NCI-H524 treated with DMSO at 0.1 percent for 48 hours (cell line): ENCODE measurements around the gene CAPN1.
"Not testable (repeated sequence)": the region's sequence is repeated elsewhere in the genome, so short reads cannot be mapped to it uniquely, and the experiment has no call there.

Source experiments
- DNase-seq: peaks from one replicate; lab custom pipeline; 2025; lab: John Stamatoyannopoulos, UW

The CAPN1 gene

GRCh38 chr11:65160643-65161042 is 21.1 kb upstream of the CAPN1 start:
- DNase-seq = no peak

- no peak for DNase-seq
Measured at GRCh38 chr11:65163684-65164083, 18.0 kb upstream of the CAPN1 start.

GRCh38 chr11:65165410-65166317 is 16.1 kb upstream of the CAPN1 start:
- no peak for DNase-seq

GRCh38 chr11:65166893-65167292 is 14.8 kb upstream of the CAPN1 start:
- no peak for DNase-seq

GRCh38 chr11:65167656-65168055 is 14.1 kb upstream of the CAPN1 start:
- DNase-seq = no peak

- no peak for DNase-seq
Measured at GRCh38 chr11:65169164-65169641, 12.5 kb upstream of the CAPN1 start.

- no peak for DNase-seq
Measured at GRCh38 chr11:65170058-65170534, 11.6 kb upstream of the CAPN1 start, which contains the start of gene SPDYC. Gene SPDYC (plus strand): TSS chr11:65170233. CDS start chr11:65171358, 1,125 bp downstream.

GRCh38 chr11:65172600-65172999 is 9.1 kb upstream of the CAPN1 start:
- DNase-seq = no peak

GRCh38 chr11:65174571-65175010 is 7.1 kb upstream of the CAPN1 start:
- not testable (repeated sequence) for DNase-seq

- DNase-seq = peak; percentile 8
Measured at GRCh38 chr11:65180877-65181568, 705 bp upstream of the CAPN1 start.

- DNase-seq = no peak
Measured at GRCh38 chr11:65182258-65183170, 786 bp downstream of the CAPN1 start.

GRCh38 chr11:65183201-65183891 is 1.6 kb downstream of the CAPN1 start:
- no peak for DNase-seq

- DNase-seq = no peak
Measured at GRCh38 chr11:65184146-65184545, 2.4 kb downstream of the CAPN1 start.

- DNase-seq = no peak
Measured at GRCh38 chr11:65185171-65185570, 3.4 kb downstream of the CAPN1 start.

- no peak for DNase-seq
Measured at GRCh38 chr11:65185869-65186341, 4.2 kb downstream of the CAPN1 start.

GRCh38 chr11:65186701-65187100 is 5.0 kb downstream of the CAPN1 start:
- no peak for DNase-seq

- DNase-seq = no peak
Measured at GRCh38 chr11:65187146-65187675, 5.5 kb downstream of the CAPN1 start.

GRCh38 chr11:65187971-65188461 is 6.3 kb downstream of the CAPN1 start:
- DNase-seq = no peak

- no peak for DNase-seq
Measured at GRCh38 chr11:65188486-65188885, 6.8 kb downstream of the CAPN1 start.

GRCh38 chr11:65189191-65189590 is 7.5 kb downstream of the CAPN1 start:
- DNase-seq = no peak
